GM13977 (cell line): ENCODE measurements around the gene HTR6.

Source experiments
- DNase-seq: peaks from one replicate; pipeline ENCODE4 v3.0.0; 2012; ENCODE audit warnings: low spot score
- CTCF ChIP-seq: IDR thresholded peaks from 2 replicates; pipeline ENCODE4 v1.5.1; 2012; ENCODE audit warnings: mild to moderate bottlenecking, control low read depth; ENCODE audit not compliant: insufficient read depth; ENCODE audit errors: extremely low read depth, missing control alignments
- in situ Hi-C: fragments of 300-500 bp; cut with MboI; formaldehyde crosslinking; loops from one replicate; pipeline ENCODE4 v1.12.0; 2022; ENCODE audit warnings: low sequenced_read_pairs, low pct_unique_long_range_greater_than_20kb, mixed read lengths, inconsistent platforms; ENCODE audit not compliant: unreplicated experiment

Gene HTR6

GRCh38 chr1:19648689-19649088 is 16.0 kb upstream of the HTR6 start:
- DNase-seq, result no peak
- TF ChIP-seq CTCF, result peak; percentile 25
- in situ Hi-C loops, result no loop called here

GRCh38 chr1:19650416-19651140 is 14.1 kb upstream of the HTR6 start:
- no peak for TF ChIP-seq CTCF
- in situ Hi-C loops, result no loop called here
- DNase-seq, result no peak

- in situ Hi-C loops, result no loop called here
- peak; percentile 85 for TF ChIP-seq CTCF
- peak; percentile 85 for DNase-seq
These were observed 13.4 kb upstream of the HTR6 start for GRCh38 chr1:19651141-19651737.

- no peak for DNase-seq
- no peak for TF ChIP-seq CTCF
- in situ Hi-C loops, result no loop called here
These were observed 10.3 kb upstream of the HTR6 start for GRCh38 chr1:19654386-19654785.

- no peak for TF ChIP-seq CTCF
- in situ Hi-C loops, result no loop called here
- DNase-seq, result no peak
These were observed 9.6 kb upstream of the HTR6 start for GRCh38 chr1:19654886-19655717.

- in situ Hi-C loops, result no loop called here
- DNase-seq, result no peak
- TF ChIP-seq CTCF, result no peak
These were observed 9.0 kb upstream of the HTR6 start for GRCh38 chr1:19655718-19656080.
